GM21360 (cell line): ENCODE measurements around the gene ATF6B.
"Not testable (repeated sequence)": the region's sequence is repeated elsewhere in the genome, so short reads cannot be mapped to it uniquely, and the experiment has no call there.

Experiments used
- ATAC-seq: cut with Tn5 transposase; IDR thresholded peaks from one replicate; pipeline ENCODE4 v1.9.1; 2021; ENCODE audit warnings: mild to moderate bottlenecking, moderate library complexity; ENCODE audit not compliant: unreplicated experiment

ATF6B gene

DNA sequence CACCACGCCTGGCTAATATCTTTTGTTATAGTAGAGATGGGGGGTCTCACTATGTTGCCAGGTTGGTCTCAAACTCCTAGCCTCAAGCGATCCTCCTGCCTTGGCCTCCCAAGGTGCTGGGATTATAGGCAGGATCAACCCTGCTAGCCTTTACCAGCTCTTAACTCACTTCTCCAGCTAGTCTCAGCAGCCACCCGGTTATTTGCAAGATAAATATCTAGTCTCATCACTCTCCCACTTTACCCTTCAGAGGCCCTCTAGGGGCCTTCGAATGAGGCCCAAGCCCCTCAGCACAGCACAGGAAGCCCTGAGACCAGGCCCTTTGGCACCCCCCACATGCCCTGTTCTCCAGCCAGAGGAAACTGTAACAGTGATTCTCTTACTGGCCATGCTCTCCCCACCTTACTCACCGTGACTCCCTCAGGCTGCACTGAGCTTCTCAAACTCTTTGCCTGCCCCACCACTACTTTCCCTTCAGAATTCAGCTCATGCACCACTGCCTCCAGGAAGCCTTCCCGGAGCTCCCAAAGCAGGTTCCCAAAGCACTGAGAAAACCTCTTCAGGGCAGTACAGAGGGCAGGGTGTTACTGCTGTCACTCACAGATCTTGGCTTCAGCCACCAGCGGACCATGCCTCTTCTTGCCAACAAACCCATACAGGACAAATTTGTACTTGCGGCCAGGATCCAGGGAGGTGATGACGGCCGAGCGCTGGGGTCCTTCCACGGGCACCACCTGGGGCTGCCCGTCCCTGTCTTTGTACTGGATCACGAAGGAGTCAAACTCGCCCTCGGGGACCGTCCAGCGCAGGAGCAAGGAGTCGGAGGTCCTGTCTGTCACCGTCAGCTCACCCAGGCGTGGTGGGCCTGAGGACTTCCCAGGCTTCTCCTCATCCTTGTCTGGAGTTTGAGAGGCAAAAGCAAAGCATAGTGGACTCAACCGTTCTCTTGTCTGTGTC, 44.0 kb downstream of the ATF6B start:
- no peak for ATAC-seq

GRCh38 chr6:32082935-32083334, 45.1 kb downstream of the ATF6B start:
- no peak for ATAC-seq

DNA sequence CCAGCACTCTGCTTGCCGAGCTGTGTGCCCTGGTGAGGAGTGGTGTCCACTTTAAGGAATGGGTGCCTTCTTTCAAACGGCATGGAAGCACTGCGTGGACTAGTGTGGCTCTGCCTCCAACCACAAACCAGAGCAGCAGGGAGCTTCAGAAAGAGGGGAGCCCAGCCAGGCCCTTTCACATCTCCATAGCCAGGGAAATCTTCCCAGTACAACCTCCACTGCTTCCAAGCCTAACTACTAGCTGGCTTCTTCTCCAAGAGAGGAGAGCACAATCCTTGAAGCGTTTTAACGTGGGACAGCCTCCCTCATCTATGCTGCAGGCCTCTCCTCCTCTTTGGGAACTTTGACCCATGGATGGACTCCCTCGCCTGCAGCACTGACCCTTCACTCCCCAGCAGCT, 45.6 kb downstream of the ATF6B start:
- ATAC-seq: no peak

GRCh38 chr6:32081168-32081990, 46.7 kb downstream of the ATF6B start:
- no peak for ATAC-seq

DNA sequence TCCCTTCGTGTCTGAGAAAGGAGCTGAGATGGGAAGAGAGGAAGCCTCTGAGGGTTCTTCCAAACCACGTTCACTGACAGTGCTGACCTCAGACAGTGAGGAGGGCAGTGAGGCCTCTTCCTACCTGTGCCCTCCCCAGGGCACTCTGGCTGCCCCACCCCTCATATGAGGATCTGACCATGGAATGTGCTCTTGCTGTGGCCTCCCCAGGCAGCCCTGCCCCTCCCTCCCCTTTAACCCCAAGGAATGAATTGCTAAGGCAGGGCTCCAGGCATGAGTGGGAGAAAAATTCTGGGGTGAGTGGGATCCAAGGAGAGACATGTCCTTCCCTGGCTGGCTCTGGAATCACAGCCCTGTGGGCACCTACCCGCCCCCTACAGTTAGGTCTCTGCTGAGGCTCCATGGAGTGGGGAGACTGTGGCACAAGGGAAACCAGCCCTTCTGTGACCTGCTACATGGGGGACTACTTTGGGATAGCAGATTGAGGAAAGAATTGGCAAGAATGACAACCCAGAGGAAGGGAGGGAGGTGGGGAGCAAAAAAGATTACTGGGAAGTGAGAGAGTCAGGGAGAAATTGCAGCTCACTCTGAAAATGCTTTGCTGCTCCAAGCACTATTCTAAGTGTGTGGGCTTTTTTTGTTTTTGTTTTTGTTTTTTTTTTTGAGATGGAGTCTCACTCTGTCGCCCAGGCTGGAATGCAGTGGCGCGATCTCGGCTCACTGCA, 48.3 kb downstream of the ATF6B start:
- no peak for ATAC-seq

DNA sequence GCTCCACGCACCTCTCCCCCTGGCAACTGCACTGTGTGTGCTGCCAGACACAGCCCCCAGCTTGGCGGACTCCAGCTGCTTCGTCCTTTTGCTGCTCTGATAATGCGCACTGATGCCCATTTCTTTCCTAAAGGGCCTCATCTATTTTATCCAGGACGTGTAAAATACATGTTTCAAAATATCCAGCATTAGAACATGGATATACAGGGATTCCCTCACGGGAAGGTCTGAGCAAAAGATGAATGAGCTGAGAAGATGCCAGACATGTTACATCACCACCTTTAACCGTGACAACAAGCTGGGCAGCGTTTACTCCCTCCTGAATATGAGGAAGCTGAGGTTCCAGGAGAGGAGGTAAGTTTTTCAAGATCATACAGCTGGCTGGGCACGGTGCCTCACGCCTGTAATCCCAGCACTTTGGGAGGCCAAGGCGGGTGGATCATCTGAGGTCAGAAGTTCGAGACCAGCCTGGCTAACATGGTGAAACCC, 51.7 kb downstream of the ATF6B start:
- ATAC-seq: no peak

DNA sequence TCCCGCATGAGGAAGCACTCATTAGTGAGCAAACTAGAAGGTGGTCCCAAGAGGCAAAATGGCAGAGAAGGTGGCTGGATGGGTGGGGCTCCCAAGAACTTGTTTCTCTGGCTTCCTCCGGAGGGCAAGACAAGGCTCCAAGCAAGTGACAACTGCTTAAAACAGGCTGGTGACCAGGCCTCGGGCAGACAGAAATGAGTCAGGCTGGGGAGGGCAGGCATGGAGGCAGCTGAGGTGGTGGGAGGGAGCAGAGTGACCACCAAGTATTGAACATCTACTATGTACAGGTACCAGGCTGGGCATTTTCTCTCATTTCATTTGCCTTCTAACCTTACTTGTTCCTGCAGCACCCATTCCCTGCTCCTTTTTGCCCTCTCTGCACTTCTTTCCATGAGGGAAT, 52.3 kb downstream of the ATF6B start:
- ATAC-seq: no peak

GRCh38 chr6:32074996-32075532, 53.0 kb downstream of the ATF6B start:
- ATAC-seq: no peak

GRCh38 chr6:32073613-32074012, 54.4 kb downstream of the ATF6B start:
- ATAC-seq: no peak

DNA sequence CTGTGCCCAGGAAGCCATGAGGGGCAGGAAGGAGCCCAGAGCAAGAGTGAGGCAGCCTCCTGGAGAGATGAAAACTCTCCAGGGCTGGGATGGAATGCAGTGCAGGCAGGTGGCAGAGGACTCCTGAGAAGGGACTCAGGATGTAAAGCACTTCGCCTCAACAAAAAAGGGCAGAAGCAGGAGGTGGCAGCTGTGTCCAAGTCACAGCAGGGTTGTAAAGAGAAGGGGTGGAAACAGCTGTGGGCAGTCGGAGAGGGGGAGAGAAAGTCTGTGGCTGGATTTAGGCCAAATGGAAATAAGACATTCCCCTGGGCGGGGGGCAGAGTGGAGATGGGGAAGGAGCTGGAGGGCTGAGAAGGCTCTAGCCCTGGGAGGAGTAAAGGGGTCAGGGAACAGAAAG, 54.9 kb downstream of the ATF6B start:
- ATAC-seq: no peak

DNA sequence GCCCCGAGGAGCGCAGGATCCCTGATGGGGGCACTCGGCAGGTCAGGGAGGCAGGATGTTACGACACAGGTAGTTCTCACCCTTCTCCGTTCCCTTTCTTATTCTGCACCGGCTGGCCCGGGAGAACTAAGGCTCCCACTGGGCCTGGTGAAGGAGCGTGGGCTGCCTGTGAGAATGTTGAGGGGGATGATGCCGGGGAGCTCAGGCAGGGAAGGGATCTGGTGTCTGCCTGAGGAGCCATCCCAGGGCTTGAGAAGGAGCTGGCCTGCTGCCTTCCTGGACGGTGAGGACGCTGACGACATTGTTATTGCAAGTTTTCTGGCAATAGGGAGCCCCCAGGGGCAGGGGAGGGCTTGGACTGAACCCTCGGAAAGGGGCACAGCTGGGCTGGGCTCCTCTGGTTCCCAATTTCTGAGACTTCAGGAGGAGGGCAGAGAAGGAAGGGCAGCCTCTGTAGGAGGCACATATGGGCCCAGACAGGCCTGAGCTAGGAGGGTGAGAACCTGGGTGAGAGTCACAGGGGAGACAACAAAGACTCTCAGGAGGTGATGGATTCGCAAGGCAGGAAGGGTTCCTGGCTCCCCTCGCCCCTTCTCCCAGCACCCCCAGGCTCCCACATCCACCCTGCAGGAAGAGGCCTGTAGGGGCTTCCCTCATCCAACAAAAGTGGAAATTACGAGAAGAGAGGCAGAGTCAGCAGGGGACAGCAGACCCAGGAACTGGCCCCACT, 57.1 kb downstream of the ATF6B start:
- no peak for ATAC-seq

DNA sequence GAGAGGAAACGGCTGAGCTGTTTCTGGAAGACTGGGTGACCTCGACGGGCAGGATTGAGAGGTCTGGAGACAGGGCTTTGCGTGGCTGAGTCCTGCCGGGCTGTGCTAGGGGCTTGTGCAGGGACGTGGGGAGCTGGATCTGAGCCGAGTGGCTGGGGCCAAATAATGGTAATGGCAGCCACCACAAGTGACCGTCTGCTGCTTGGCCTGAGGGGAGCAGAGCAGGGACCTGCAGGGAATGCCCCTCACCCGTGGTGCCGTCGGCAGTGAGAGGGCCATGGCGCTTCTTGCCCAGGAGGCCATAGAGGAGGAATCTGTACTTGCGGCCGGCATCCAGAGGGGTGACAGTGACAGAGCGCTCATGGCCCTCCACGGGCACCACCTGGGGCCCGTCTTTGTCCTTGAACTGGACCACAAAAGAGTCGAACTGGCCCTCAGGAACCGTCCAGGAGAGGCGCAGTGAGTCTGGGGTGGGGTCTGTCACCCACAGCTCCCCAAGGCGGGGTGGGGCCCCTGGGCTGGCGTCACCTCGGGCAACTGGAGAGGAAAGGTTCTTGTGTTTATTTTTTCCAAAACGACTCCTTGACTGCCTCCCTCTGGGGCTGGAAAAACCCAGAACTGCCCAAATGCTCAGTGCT, 58.0 kb downstream of the ATF6B start:
- ATAC-seq: no peak

GRCh38 chr6:32069460-32069859, 58.6 kb downstream of the ATF6B start:
- ATAC-seq: no peak

- no peak for ATAC-seq
Measured at GRCh38 chr6:32068867-32069266, 59.2 kb downstream of the ATF6B start.

DNA sequence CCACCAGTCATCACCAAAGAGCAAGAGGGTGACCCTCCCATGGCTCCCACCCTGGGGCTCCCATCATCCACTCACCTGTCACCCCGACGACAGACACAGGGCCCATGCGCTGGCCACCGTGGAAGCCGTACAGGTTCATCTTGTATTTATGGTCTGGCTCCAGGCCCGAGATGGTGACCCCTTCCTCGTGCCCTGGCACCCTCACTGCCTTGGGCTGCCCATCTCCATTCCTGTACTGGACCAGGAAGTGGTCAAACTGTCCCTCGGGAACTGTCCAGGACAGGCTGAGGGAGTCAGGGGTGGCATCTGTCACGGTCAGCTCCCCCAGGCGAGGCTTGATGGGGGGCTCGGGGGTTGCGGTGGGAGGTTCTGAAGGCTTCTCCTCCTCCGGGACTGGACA, 59.7 kb downstream of the ATF6B start:
- ATAC-seq: not testable (repeated sequence)

GRCh38 chr6:32067521-32067920, 60.5 kb downstream of the ATF6B start:
- not testable (repeated sequence) for ATAC-seq
